Liver (tissue), 3 donors: ENCODE measurements around the gene MYRFL.

Experiments
- EGR1 ChIP-seq, 2 donors: IDR thresholded peaks; 2 replicates each; pipeline ENCODE4 v1.6.1; 2016 to 2018; ENCODE audit warnings: antibody characterized with exemption in 2 of 2, low read depth in 2 of 2
- FOXA1 ChIP-seq: IDR thresholded peaks from 2 replicates; pipeline ENCODE4 v1.6.1; 2016; ENCODE audit warnings: antibody characterized with exemption
- GABPA ChIP-seq, 2 donors: IDR thresholded peaks in 1 of 2; conservative IDR thresholded peaks in 1 of 2; 2 replicates each; pipeline ENCODE4 v1.6.1; 2016; ENCODE audit warnings: antibody characterized with exemption in 2 of 2, mild to moderate bottlenecking in 1 of 2, moderate library complexity in 1 of 2
- HNF4A ChIP-seq, 2 donors: conservative IDR thresholded peaks; 2 replicates each; pipeline ENCODE4 v1.6.1; 2016; ENCODE audit warnings: antibody characterized with exemption in 2 of 2, mild to moderate bottlenecking in 2 of 2
- JUND ChIP-seq, 2 donors: IDR thresholded peaks; 2 replicates each; pipeline ENCODE4 v1.6.1; 2016; ENCODE audit warnings: antibody characterized with exemption in 2 of 2
- MAX ChIP-seq: IDR thresholded peaks from 2 replicates; pipeline ENCODE4 v1.6.1; 2016; ENCODE audit warnings: antibody characterized with exemption
- RAD21 ChIP-seq, 2 donors: IDR thresholded peaks; 2 replicates each; pipeline ENCODE4 v1.6.1; 2016; ENCODE audit warnings: antibody characterized with exemption in 2 of 2, mild to moderate bottlenecking in 2 of 2
- SP1 ChIP-seq: IDR thresholded peaks from 2 replicates; pipeline ENCODE4 v1.6.1; 2018; ENCODE audit warnings: antibody characterized with exemption, mild to moderate bottlenecking
- TAF1 ChIP-seq: conservative IDR thresholded peaks from 2 replicates; pipeline ENCODE4 v1.6.1; 2016; ENCODE audit warnings: antibody characterized with exemption, mild to moderate bottlenecking
- YY1 ChIP-seq: IDR thresholded peaks from 2 replicates; pipeline ENCODE4 v1.6.1; 2016; ENCODE audit warnings: antibody characterized with exemption, mild to moderate bottlenecking
- TF ChIP-seq, protein P1 (sequence below): fragments of 150-350 bp; IDR thresholded peaks from 2 replicates; pipeline ENCODE4 v1.5.1; 2017; ENCODE audit warnings: improper control_type of control experiment, low read depth, low read length; ENCODE audit not compliant: missing input control
- TF ChIP-seq, protein P2 (sequence below): IDR thresholded peaks from 2 replicates; pipeline ENCODE4 v1.6.1; 2016; ENCODE audit warnings: antibody characterized with exemption, mild to moderate bottlenecking
- donor health status: healthy.
- donor health status: healthy.

- TF ChIP-seq, protein P1, sequence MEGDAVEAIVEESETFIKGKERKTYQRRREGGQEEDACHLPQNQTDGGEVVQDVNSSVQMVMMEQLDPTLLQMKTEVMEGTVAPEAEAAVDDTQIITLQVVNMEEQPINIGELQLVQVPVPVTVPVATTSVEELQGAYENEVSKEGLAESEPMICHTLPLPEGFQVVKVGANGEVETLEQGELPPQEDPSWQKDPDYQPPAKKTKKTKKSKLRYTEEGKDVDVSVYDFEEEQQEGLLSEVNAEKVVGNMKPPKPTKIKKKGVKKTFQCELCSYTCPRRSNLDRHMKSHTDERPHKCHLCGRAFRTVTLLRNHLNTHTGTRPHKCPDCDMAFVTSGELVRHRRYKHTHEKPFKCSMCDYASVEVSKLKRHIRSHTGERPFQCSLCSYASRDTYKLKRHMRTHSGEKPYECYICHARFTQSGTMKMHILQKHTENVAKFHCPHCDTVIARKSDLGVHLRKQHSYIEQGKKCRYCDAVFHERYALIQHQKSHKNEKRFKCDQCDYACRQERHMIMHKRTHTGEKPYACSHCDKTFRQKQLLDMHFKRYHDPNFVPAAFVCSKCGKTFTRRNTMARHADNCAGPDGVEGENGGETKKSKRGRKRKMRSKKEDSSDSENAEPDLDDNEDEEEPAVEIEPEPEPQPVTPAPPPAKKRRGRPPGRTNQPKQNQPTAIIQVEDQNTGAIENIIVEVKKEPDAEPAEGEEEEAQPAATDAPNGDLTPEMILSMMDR, result no peak
- TF ChIP-seq FOXA1, result no peak
- no peak for TF ChIP-seq EGR1 (IDR thresholded peaks at IDR 0.05; ENCODE audit: low read depth in 2 of 2)
- no peak for TF ChIP-seq RAD21 (IDR thresholded peaks at IDR 0.05)
- no peak for TF ChIP-seq HNF4A (conservative IDR thresholded peaks at IDR 0.05)
- no peak for TF ChIP-seq JUND (IDR thresholded peaks at IDR 0.05)
- TF ChIP-seq GABPA (IDR thresholded peaks at IDR 0.05 in 1 of 2, conservative IDR thresholded peaks at IDR 0.05 in 1 of 2), result no peak
- TF ChIP-seq, protein P2, sequence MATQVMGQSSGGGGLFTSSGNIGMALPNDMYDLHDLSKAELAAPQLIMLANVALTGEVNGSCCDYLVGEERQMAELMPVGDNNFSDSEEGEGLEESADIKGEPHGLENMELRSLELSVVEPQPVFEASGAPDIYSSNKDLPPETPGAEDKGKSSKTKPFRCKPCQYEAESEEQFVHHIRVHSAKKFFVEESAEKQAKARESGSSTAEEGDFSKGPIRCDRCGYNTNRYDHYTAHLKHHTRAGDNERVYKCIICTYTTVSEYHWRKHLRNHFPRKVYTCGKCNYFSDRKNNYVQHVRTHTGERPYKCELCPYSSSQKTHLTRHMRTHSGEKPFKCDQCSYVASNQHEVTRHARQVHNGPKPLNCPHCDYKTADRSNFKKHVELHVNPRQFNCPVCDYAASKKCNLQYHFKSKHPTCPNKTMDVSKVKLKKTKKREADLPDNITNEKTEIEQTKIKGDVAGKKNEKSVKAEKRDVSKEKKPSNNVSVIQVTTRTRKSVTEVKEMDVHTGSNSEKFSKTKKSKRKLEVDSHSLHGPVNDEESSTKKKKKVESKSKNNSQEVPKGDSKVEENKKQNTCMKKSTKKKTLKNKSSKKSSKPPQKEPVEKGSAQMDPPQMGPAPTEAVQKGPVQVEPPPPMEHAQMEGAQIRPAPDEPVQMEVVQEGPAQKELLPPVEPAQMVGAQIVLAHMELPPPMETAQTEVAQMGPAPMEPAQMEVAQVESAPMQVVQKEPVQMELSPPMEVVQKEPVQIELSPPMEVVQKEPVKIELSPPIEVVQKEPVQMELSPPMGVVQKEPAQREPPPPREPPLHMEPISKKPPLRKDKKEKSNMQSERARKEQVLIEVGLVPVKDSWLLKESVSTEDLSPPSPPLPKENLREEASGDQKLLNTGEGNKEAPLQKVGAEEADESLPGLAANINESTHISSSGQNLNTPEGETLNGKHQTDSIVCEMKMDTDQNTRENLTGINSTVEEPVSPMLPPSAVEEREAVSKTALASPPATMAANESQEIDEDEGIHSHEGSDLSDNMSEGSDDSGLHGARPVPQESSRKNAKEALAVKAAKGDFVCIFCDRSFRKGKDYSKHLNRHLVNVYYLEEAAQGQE, result no peak
- no peak for TF ChIP-seq MAX
- TF ChIP-seq YY1, result no peak
- no peak for TF ChIP-seq TAF1
- no peak for TF ChIP-seq SP1
Measured at GRCh38 chr12:69834147-69834546, 9.1 kb downstream of the MYRFL start.
